ENCODE results near the gene RIOK1. TPM values are rescaled to one million over a fixed set of nuclear protein-coding genes. Genes with fewer than 3 reads are reported as not detected.

The RIOK1 gene
- total and polyA plus RNA-seq, 2 of the 13 experiments (the other 11 are each of a cell fraction or from before 2014, with no cell fraction given) = 9.4 to 37.8 TPM

- TF ChIP-seq ZNF619 (CRISPR knock-in tag; IDR thresholded peaks at IDR 0.05) (no peak), NFE2L2 (IDR thresholded peaks at IDR 0.05; ENCODE audit: low read length) (no peak), ZNF484 (CRISPR knock-in tag; IDR thresholded peaks at IDR 0.05; ENCODE audit: borderline replicate concordance, low read depth) (no peak), ZNF441 (CRISPR knock-in tag; IDR thresholded peaks at IDR 0.05; ENCODE audit: borderline replicate concordance) (0 out of 2 replicates have a peak, but pooled peaks have one; percentile 50), RBM22 (optimal IDR thresholded peaks at IDR 0.05; ENCODE audit: low read length) (no peak), RFXAP (CRISPR knock-in tag; IDR thresholded peaks at IDR 0.05; ENCODE audit: borderline replicate concordance) (no peak), ELK4 (CRISPR knock-in tag; IDR thresholded peaks at IDR 0.05; ENCODE audit: borderline replicate concordance) (no peak), ZFYVE20 (CRISPR knock-in tag; IDR thresholded peaks at IDR 0.05; ENCODE audit: borderline replicate concordance, low read depth) (no peak), STAT5B (CRISPR knock-in tag; IDR thresholded peaks at IDR 0.05) (no peak), HDAC6 (IDR thresholded peaks at IDR 0.05; ENCODE audit: low read depth, low read length) (no peak), DPF2 (CRISPR knock-in tag; IDR thresholded peaks at IDR 0.05; ENCODE audit: borderline replicate concordance, low read depth) (no peak), LCORL (IDR thresholded peaks at IDR 0.05) (no peak), LCORL (CRISPR knock-in tag; IDR thresholded peaks at IDR 0.05) (no peak), HOXA7 (CRISPR knock-in tag; IDR thresholded peaks at IDR 0.05) (no peak), KAT8 (CRISPR knock-in tag; IDR thresholded peaks at IDR 0.05) (0 out of 2 replicates have a peak, but pooled peaks have one; percentile 14), ZSCAN20 (CRISPR knock-in tag; IDR thresholded peaks at IDR 0.05; ENCODE audit: borderline replicate concordance) (no peak), MEIS2 (CRISPR knock-in tag; IDR thresholded peaks at IDR 0.05) (no peak), SALL1 (CRISPR knock-in tag; IDR thresholded peaks at IDR 0.05) (peak; percentile 72), ZBTB26 (CRISPR knock-in tag; IDR thresholded peaks at IDR 0.05; ENCODE audit: borderline replicate concordance) (0 out of 2 replicates have a peak, but pooled peaks have one; percentile 17), TAF15 (IDR thresholded peaks at IDR 0.05; ENCODE audit: low read depth, low read length, poor library complexity, severe bottlenecking) (no peak), RFX3 (CRISPR knock-in tag; IDR thresholded peaks at IDR 0.05) (no peak), ZNF605 (CRISPR knock-in tag; IDR thresholded peaks at IDR 0.05) (peak; percentile 24; the same call in 1 of the 2 replicates), PPARG (CRISPR knock-in tag; conservative IDR thresholded peaks at IDR 0.05) (no peak), ARNTL (CRISPR knock-in tag; IDR thresholded peaks at IDR 0.05) (no peak), ZNF24 (IDR thresholded peaks at IDR 0.05) (no peak)
These were observed 57.2 kb downstream of the RIOK1 start (continued) for GRCh38 chr6:7446619-7447325.

Measured in HepG2 (cell line).